ENCODE data around the gene MAP1B.

Gene MAP1B

DNA sequence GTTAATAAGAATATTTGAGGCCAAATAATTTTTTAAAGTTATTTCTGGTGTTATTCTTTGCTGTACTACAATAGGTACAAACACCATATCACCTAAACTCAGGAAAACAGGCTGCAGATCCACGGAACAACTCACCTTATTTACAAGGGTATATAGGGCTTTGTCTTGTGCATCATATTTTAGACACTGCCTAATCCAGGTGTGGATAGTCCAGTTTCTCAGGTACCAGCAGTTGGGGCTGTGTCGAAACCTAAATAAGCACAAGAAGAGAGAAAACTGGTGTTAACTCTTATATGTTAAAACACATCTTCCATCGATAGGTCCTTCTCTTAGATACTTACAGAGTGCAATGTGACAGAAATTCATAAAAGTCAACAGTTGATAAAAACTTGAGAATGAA lies 130.6 kb downstream of the MAP1B start:
- Histone ChIP-seq H3K27me3 (ENCODE audit: insufficient read depth, low read length, poor library complexity) (no peaks in the 10 kb centered on the region), H3K27ac (ENCODE audit: low read length) (no peak overlapping the region), H2AFZ (ENCODE audit: low read depth, low read length) (no peak overlapping the region), H4K20me1 (ENCODE audit: insufficient read depth, low read length) (peaks cover 72% of the 10 kb centered on the region), H3K4me3 (ENCODE audit: low read depth in 1 of 2, low read length in 2 of 2) (no peak overlapping the region), H3K4me2 (ENCODE audit: insufficient read depth, low read length) (no peak overlapping the region), H3K9me3 (ENCODE audit: insufficient read depth, low read length, severe bottlenecking) (no peaks in the 10 kb centered on the region), H3K9ac (ENCODE audit: low read depth, low read length) (no peak overlapping the region), H3K36me3 (ENCODE audit: insufficient read depth, low read length) (peaks cover 27% of the 10 kb centered on the region), H3K79me2 (ENCODE audit: insufficient read depth, low read length) (0 out of 2 replicates have a peak, but pooled peaks cover 2% of the 10 kb centered on the region), H3K4me1 (ENCODE audit: insufficient read depth, low read length) (peaks cover 24% of the 10 kb centered on the region)
- no peak for ATAC-seq (ENCODE audit: insufficient read depth, low read depth)
- DNase-seq: no peak
- no peak for TF ChIP-seq CTCF (IDR thresholded peaks at IDR 0.05; ENCODE audit: borderline replicate concordance, extremely low read depth, low read length, poor library complexity, severe bottlenecking)
- TF ChIP-seq EZH2 (IDR thresholded peaks at IDR 0.05; ENCODE audit: borderline replicate concordance, low read depth, low read length, severe bottlenecking): no peak

- H2AFZ ChIP-seq (ENCODE audit: low read depth, low read length): no peak overlapping the region
- DNase-seq (no peak), ATAC-seq (ENCODE audit: insufficient read depth, low read depth) (no peak)
- no peak overlapping the region for H3K27ac ChIP-seq (ENCODE audit: low read length)
- no peak overlapping the region for H3K4me2 ChIP-seq (ENCODE audit: insufficient read depth, low read length)
- peaks cover 76% of the 10 kb centered on the region; the same call in 1 of the 2 replicates for H4K20me1 ChIP-seq (ENCODE audit: insufficient read depth, low read length)
- H3K9ac ChIP-seq (ENCODE audit: low read depth, low read length): no peak overlapping the region
- no peak for TF ChIP-seq CTCF (IDR thresholded peaks at IDR 0.05; ENCODE audit: borderline replicate concordance, extremely low read depth, low read length, poor library complexity, severe bottlenecking)
- no peak for TF ChIP-seq EZH2 (IDR thresholded peaks at IDR 0.05; ENCODE audit: borderline replicate concordance, low read depth, low read length, severe bottlenecking)
- no peaks in the 10 kb centered on the region for H3K9me3 ChIP-seq (ENCODE audit: insufficient read depth, low read length, severe bottlenecking)
- peaks cover 27% of the 10 kb centered on the region for H3K36me3 ChIP-seq (ENCODE audit: insufficient read depth, low read length)
- peaks cover 17% of the 10 kb centered on the region for H3K4me1 ChIP-seq (ENCODE audit: insufficient read depth, low read length)
- no peak overlapping the region for H3K4me3 ChIP-seq (ENCODE audit: low read depth in 1 of 2, low read length in 2 of 2)
- H3K27me3 ChIP-seq (ENCODE audit: insufficient read depth, low read length, poor library complexity): no peaks in the 10 kb centered on the region
- peaks cover 5% of the 10 kb centered on the region; the same call in 1 of the 2 replicates for H3K79me2 ChIP-seq (ENCODE audit: insufficient read depth, low read length)
These were observed 131.6 kb downstream of the MAP1B start for GRCh38 chr5:72238712-72239445.

DNA sequence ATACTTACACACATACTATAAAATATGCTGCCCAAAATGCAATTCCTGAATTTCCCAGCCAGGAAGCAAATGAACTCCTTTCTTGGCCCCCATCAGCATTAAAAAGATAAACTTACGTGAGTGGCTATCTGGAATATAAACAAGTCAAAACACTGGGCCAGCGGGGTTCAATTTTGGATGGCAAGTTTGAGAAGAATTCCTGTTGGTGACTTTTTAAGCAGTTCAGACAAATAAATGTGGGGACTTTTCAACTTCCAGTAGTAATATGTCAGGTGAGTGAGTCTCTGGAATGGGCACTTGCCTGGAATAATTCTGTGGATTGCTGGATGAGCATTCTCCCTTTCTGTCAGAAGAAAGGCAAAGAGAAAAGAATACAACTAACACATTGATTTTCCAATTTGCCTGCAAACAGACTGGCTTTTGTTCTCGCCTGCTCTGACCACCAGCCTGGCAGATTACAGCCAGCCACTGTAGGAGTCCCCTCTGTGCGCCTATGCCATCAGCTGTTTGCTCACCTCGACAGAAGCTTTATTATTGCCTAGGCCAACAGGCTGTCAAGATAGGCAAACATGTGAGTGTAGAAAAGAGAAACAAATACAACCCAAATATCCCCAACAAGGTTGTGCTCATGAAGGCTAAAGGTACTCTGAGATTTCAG lies 134.2 kb downstream of the MAP1B start:
- ATAC-seq (ENCODE audit: insufficient read depth, low read depth) (no peak), DNase-seq (no peak)
- H2AFZ ChIP-seq (ENCODE audit: low read depth, low read length): no peak overlapping the region
- no peak overlapping the region for H3K4me3 ChIP-seq (ENCODE audit: low read depth in 1 of 2, low read length in 2 of 2)
- TF ChIP-seq EZH2 (IDR thresholded peaks at IDR 0.05; ENCODE audit: borderline replicate concordance, low read depth, low read length, severe bottlenecking) (no peak), CTCF (IDR thresholded peaks at IDR 0.05; ENCODE audit: borderline replicate concordance, extremely low read depth, low read length, poor library complexity, severe bottlenecking) (no peak)
- peaks cover 9% of the 10 kb centered on the region; the same call in 1 of the 2 replicates for H3K79me2 ChIP-seq (ENCODE audit: insufficient read depth, low read length)
- H3K9ac ChIP-seq (ENCODE audit: low read depth, low read length): no peak overlapping the region
- H3K4me2 ChIP-seq (ENCODE audit: insufficient read depth, low read length): no peak overlapping the region
- no peaks in the 10 kb centered on the region for H3K9me3 ChIP-seq (ENCODE audit: insufficient read depth, low read length, severe bottlenecking)
- H3K27ac ChIP-seq (ENCODE audit: low read length): no peak overlapping the region
- peaks cover 15% of the 10 kb centered on the region; the same call in 1 of the 2 replicates for H3K36me3 ChIP-seq (ENCODE audit: insufficient read depth, low read length)
- H3K4me1 ChIP-seq (ENCODE audit: insufficient read depth, low read length): no peaks in the 10 kb centered on the region
- no peaks in the 10 kb centered on the region for H3K27me3 ChIP-seq (ENCODE audit: insufficient read depth, low read length, poor library complexity)
- peaks cover 85% of the 10 kb centered on the region for H4K20me1 ChIP-seq (ENCODE audit: insufficient read depth, low read length)
